GM18867 (cell line): ENCODE results near the gene CRYBG3.

Source experiments
- ATAC-seq: cut with Tn5 transposase; IDR thresholded peaks from one replicate; pipeline ENCODE4 v1.9.1; 2021; ENCODE audit warnings: mild to moderate bottlenecking, moderate library complexity; ENCODE audit not compliant: unreplicated experiment

CRYBG3 gene

GRCh38 chr3:97835761-97836160, 13.9 kb downstream of the CRYBG3 start:
- no peak for ATAC-seq

- no peak for ATAC-seq
Measured at GRCh38 chr3:97838393-97838792, 16.6 kb downstream of the CRYBG3 start.

- no peak for ATAC-seq
Measured at GRCh38 chr3:97839944-97840343, 18.1 kb downstream of the CRYBG3 start.

GRCh38 chr3:97841304-97841703, 19.5 kb downstream of the CRYBG3 start:
- ATAC-seq: no peak

- ATAC-seq: no peak
Measured at GRCh38 chr3:97841956-97842355, 20.1 kb downstream of the CRYBG3 start.

GRCh38 chr3:97848779-97849178, 27.0 kb downstream of the CRYBG3 start:
- no peak for ATAC-seq

- no peak for ATAC-seq
Measured at GRCh38 chr3:97857401-97857800, 35.6 kb downstream of the CRYBG3 start.

GRCh38 chr3:97860364-97860763, 38.6 kb downstream of the CRYBG3 start:
- no peak for ATAC-seq

- ATAC-seq: no peak
Measured at GRCh38 chr3:97862582-97862981, 40.8 kb downstream of the CRYBG3 start.

- ATAC-seq: no peak
Measured at GRCh38 chr3:97863031-97863430, 41.2 kb downstream of the CRYBG3 start.

GRCh38 chr3:97863775-97864174, 42.0 kb downstream of the CRYBG3 start:
- no peak for ATAC-seq

GRCh38 chr3:97871186-97871585, 49.4 kb downstream of the CRYBG3 start:
- no peak for ATAC-seq

- no peak for ATAC-seq
Measured at GRCh38 chr3:97871801-97872524, 50.2 kb downstream of the CRYBG3 start.

- no peak for ATAC-seq
Measured at GRCh38 chr3:97872525-97873042, 50.8 kb downstream of the CRYBG3 start.

- ATAC-seq: no peak
Measured at GRCh38 chr3:97880267-97880666, 58.5 kb downstream of the CRYBG3 start.

- no peak for ATAC-seq
Measured at GRCh38 chr3:97882975-97883598, 61.3 kb downstream of the CRYBG3 start.

- no peak for ATAC-seq
Measured at GRCh38 chr3:97883736-97884135, 61.9 kb downstream of the CRYBG3 start.

GRCh38 chr3:97884586-97885123, 62.8 kb downstream of the CRYBG3 start:
- no peak for ATAC-seq

GRCh38 chr3:97885931-97886824, 64.4 kb downstream of the CRYBG3 start:
- no peak for ATAC-seq

- ATAC-seq: no peak
Measured at GRCh38 chr3:97889814-97890213, 68.0 kb downstream of the CRYBG3 start.

- ATAC-seq: no peak
Measured at GRCh38 chr3:97892852-97893251, 71.0 kb downstream of the CRYBG3 start.
